Endodermal cell (in vitro differentiated cells): Measurements from ENCODE around the gene DRD1. TPM values are rescaled to one million over a fixed set of nuclear protein-coding genes. Genes with fewer than 3 reads are reported as not detected.

Source experiments
- DNase-seq: peaks from one replicate; pipeline ENCODE4 v3.0.0-alpha.2; 2017
- H3K27ac ChIP-seq: 2 replicates; pipeline ENCODE4 v1.5.1; 2013; ENCODE audit warnings: mild to moderate bottlenecking, low read depth, low read length, moderate library complexity
- H3K27me3 ChIP-seq: 2 replicates; pipeline ENCODE4 v1.6.1; 2013; ENCODE audit warnings: mild to moderate bottlenecking, low read length, moderate library complexity; ENCODE audit not compliant: insufficient read depth, control insufficient read depth, poor library complexity, severe bottlenecking
- H3K36me3 ChIP-seq: 2 replicates; pipeline ENCODE4 v1.7.0; 2013; ENCODE audit warnings: mild to moderate bottlenecking, low read length, moderate library complexity; ENCODE audit not compliant: control insufficient read depth, insufficient read depth
- H3K4me1 ChIP-seq: one replicate; pipeline ENCODE4 v1.7.0; 2013; ENCODE audit warnings: low read length; ENCODE audit not compliant: control insufficient read depth, insufficient read depth
- H3K4me3 ChIP-seq: 2 replicates; pipeline ENCODE4 v1.5.1; 2013; ENCODE audit warnings: mild to moderate bottlenecking, low read length, moderate library complexity
- H3K9ac ChIP-seq: 2 replicates; pipeline ENCODE4 v1.6.1; 2013; ENCODE audit warnings: mild to moderate bottlenecking, low read length, moderate library complexity; ENCODE audit not compliant: poor library complexity, severe bottlenecking; ENCODE audit errors: extremely low read depth
- H3K9me3 ChIP-seq: 2 replicates; pipeline ENCODE4 v1.6.1; 2013; ENCODE audit warnings: mild to moderate bottlenecking, low read length, moderate library complexity; ENCODE audit not compliant: control insufficient read depth
- H3K27ac Mint-ChIP-seq: 2 replicates; pipeline ENCODE4 v1.8.0; 2020; ENCODE audit warnings: mixed read lengths
- H3K27me3 Mint-ChIP-seq: 2 replicates; pipeline ENCODE4 v1.8.0; 2021; ENCODE audit warnings: mild to moderate bottlenecking, mixed read lengths; ENCODE audit not compliant: insufficient read depth
- H3K36me3 Mint-ChIP-seq: 2 replicates; pipeline ENCODE4 v1.8.0; 2020; ENCODE audit warnings: low read depth, mixed read lengths
- H3K4me1 Mint-ChIP-seq: 2 replicates; pipeline ENCODE4 v1.8.0; 2020; ENCODE audit warnings: mixed read lengths
- H3K4me3 Mint-ChIP-seq: 2 replicates; pipeline ENCODE4 v1.8.0; 2020; ENCODE audit warnings: mild to moderate bottlenecking, moderate library complexity, mixed read lengths
- H3K9me3 Mint-ChIP-seq: 2 replicates; pipeline ENCODE4 v1.8.0; 2020; ENCODE audit warnings: mild to moderate bottlenecking, mixed read lengths
- CTCF ChIP-seq: fragments of 200-600 bp; sonication (generic); conservative IDR thresholded peaks from 2 replicates; pipeline ENCODE4 v1.5.0; 2021; ENCODE audit warnings: antibody characterized with exemption, mild to moderate bottlenecking
- WGBS, 2 experiments: methylation state at CpG; one replicate each; pipeline versions ENCODE4 v1.1.5 to v1.1.7; 2013; ENCODE audit warnings: missing lambda C conversion rate in 2 of 2, mixed read lengths in 1 of 2; ENCODE audit not compliant: insufficient coverage in 1 of 2, insufficient read length in 1 of 2; 5-methylcytosine and 5-hydroxymethylcytosine counted together
- total RNA-seq, 2 donors: library from RNA; stranded (reverse); fragmentation: NEBNext Ultra II Directional in 1 of 2; extraction: Animal tissue kit (Norgen Biotek cat#: 25700) in 1 of 2; gene quantifications; 2 replicates in 1 of 2; 3 replicates in 1 of 2; pipeline ENCODE4 v1.2.1, GENCODE V29; 2021

DRD1 gene
- total RNA-seq, 2 donors from 2014 or later = 0.53 to 0.59 TPM

- Histone ChIP-seq H3K9ac (no peak overlapping the region), H3K9me3 (peaks cover 44% of the 10 kb centered on the region), H3K4me3 (no peak overlapping the region), H3K4me1 (peaks cover 4% of the 10 kb centered on the region), H3K27ac (no peak overlapping the region), H3K27me3 (no peaks in the 10 kb centered on the region), H3K36me3 (no peaks in the 10 kb centered on the region)
- peaks cover 40% of the 10 kb centered on the region for H3K9me3 Mint-ChIP-seq
- no peaks in the 10 kb centered on the region for H3K27me3 Mint-ChIP-seq
- no peak overlapping the region for H3K4me3 Mint-ChIP-seq
- H3K4me1 Mint-ChIP-seq = peaks cover 11% of the 10 kb centered on the region
- H3K27ac Mint-ChIP-seq = no peak overlapping the region
- DNase-seq = no peak
- peaks cover 28% of the 10 kb centered on the region for H3K36me3 Mint-ChIP-seq
- no peak for TF ChIP-seq CTCF
Observed at GRCh38 chr5:175420383-175420782, 23.6 kb downstream of the DRD1 start.

- H3K27ac Mint-ChIP-seq = no peak overlapping the region
- 100% methylated on average over 1 of the region's 1 CpG for WGBS, 2 experiments
Observed at GRCh38 chr5:175418251-175418650, 25.7 kb downstream of the DRD1 start.

GRCh38 chr5:175417384-175417783 lies 26.6 kb downstream of the DRD1 start:
- no peak for DNase-seq
- peaks cover 28% of the 10 kb centered on the region for H3K36me3 Mint-ChIP-seq
- Histone ChIP-seq H3K27ac (no peak overlapping the region), H3K4me1 (peaks cover 8% of the 10 kb centered on the region), H3K9me3 (peaks cover 49% of the 10 kb centered on the region), H3K4me3 (peak overlapping the region; percentile 39), H3K27me3 (no peaks in the 10 kb centered on the region), H3K9ac (no peak overlapping the region), H3K36me3 (no peaks in the 10 kb centered on the region)
- H3K4me3 Mint-ChIP-seq = no peak overlapping the region
- H3K27ac Mint-ChIP-seq = no peak overlapping the region
- peaks cover 13% of the 10 kb centered on the region for H3K4me1 Mint-ChIP-seq
- TF ChIP-seq CTCF = no peak
- WGBS, 2 experiments = 83 to 92% methylated on average over 2 of the region's 2 CpGs
- no peaks in the 10 kb centered on the region for H3K27me3 Mint-ChIP-seq
- peaks cover 43% of the 10 kb centered on the region for H3K9me3 Mint-ChIP-seq

More at GRCh38 chr5:175418251-175418650, 25.7 kb downstream of the DRD1 start:
- Histone ChIP-seq H3K4me1 (peaks cover 4% of the 10 kb centered on the region), H3K27me3 (no peaks in the 10 kb centered on the region), H3K9ac (no peak overlapping the region), H3K9me3 (peaks cover 49% of the 10 kb centered on the region), H3K27ac (no peak overlapping the region), H3K4me3 (peak overlapping the region; percentile 39), H3K36me3 (no peaks in the 10 kb centered on the region)
- Mint-ChIP-seq H3K36me3 (peaks cover 28% of the 10 kb centered on the region), H3K27me3 (no peaks in the 10 kb centered on the region), H3K4me3 (no peak overlapping the region), H3K9me3 (peaks cover 43% of the 10 kb centered on the region), H3K4me1 (peaks cover 11% of the 10 kb centered on the region)
- no peak for TF ChIP-seq CTCF
- no peak for DNase-seq
